Upper lobe of left lung (tissue), 4 donors: ENCODE measurements around the gene ACTN1.

ENCODE experiments used
- EP300 ChIP-seq, 4 donors: sonication (generic); formaldehyde crosslinking; IDR thresholded peaks; one replicate each; pipeline ENCODE4 v1.5.1; 2017; ENCODE audit warnings: antibody characterized with exemption in 4 of 4, control low read depth in 2 of 4
- POLR2AphosphoS5 ChIP-seq, 2 donors: sonication (generic); formaldehyde crosslinking; IDR thresholded peaks; one replicate each; pipeline ENCODE4 v1.5.1; 2017; ENCODE audit warnings: antibody characterized with exemption in 2 of 2
- TF ChIP-seq, protein P1 (sequence below), 6 experiments: fragments of 450-650 bp in 4 of 6; fragments of 200-600 bp in 2 of 6; sonication (generic) in 2 of 6; IDR thresholded peaks; one replicate each; pipeline ENCODE4 v1.5.1; 2016 to 2019; ENCODE audit warnings: antibody characterized with exemption in 6 of 6

DNA sequence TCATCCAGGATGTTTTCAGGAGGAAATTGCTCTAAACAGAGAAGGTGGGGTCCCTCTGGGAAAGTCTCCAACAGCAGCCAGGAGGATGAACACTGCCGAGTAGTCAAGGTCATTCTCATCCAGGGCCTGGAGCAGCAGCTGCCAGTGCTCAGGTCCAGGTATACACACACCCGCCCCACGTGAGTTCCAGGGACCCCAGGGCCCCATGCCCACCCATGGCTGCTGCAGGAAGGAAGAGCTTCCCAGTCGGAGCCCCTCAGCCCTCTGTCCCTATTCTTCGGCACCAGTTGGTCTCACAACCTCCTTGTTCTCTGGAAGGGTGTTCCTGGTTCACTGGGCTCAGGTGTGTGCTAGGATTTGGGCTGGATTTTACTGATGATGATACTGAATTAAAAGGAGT, 72.7 kb downstream of the ACTN1 start:
- TF ChIP-seq POLR2AphosphoS5 (IDR thresholded peaks at IDR 0.05) (no peak), EP300 (IDR thresholded peaks at IDR 0.05) (no peak)
- TF ChIP-seq, protein P1, sequence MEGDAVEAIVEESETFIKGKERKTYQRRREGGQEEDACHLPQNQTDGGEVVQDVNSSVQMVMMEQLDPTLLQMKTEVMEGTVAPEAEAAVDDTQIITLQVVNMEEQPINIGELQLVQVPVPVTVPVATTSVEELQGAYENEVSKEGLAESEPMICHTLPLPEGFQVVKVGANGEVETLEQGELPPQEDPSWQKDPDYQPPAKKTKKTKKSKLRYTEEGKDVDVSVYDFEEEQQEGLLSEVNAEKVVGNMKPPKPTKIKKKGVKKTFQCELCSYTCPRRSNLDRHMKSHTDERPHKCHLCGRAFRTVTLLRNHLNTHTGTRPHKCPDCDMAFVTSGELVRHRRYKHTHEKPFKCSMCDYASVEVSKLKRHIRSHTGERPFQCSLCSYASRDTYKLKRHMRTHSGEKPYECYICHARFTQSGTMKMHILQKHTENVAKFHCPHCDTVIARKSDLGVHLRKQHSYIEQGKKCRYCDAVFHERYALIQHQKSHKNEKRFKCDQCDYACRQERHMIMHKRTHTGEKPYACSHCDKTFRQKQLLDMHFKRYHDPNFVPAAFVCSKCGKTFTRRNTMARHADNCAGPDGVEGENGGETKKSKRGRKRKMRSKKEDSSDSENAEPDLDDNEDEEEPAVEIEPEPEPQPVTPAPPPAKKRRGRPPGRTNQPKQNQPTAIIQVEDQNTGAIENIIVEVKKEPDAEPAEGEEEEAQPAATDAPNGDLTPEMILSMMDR (IDR thresholded peaks at IDR 0.05), result no peak
